Chondrocyte (in vitro differentiated cells): Measurements from ENCODE around the gene MAPKAP1. TPM values are rescaled to one million over a fixed set of nuclear protein-coding genes. Genes with fewer than 3 reads are reported as not detected.
A peak's percentile ranks its signal among the peaks of the same experiment; 100 is the strongest.

ENCODE experiments used
- DNase-seq: peaks from one replicate; pipeline ENCODE4 v3.0.0; 2021; ENCODE audit warnings: mixed read lengths, low spot score
- H3K27ac Mint-ChIP-seq: one replicate; pipeline ENCODE4 v1.8.0; 2021; ENCODE audit warnings: mild to moderate bottlenecking, moderate library complexity, mixed read lengths; ENCODE audit not compliant: unreplicated experiment
- H3K27me3 Mint-ChIP-seq: 2 replicates; pipeline ENCODE4 v1.8.0; 2021; ENCODE audit warnings: low read depth, mixed read lengths
- H3K36me3 Mint-ChIP-seq: 2 replicates; pipeline ENCODE4 v1.8.0; 2021; ENCODE audit warnings: low read depth, mixed read lengths
- H3K4me1 Mint-ChIP-seq: 2 replicates; pipeline ENCODE4 v1.8.0; 2021; ENCODE audit warnings: low read depth, mild to moderate bottlenecking, mixed read lengths
- H3K4me3 Mint-ChIP-seq: one replicate; pipeline ENCODE4 v1.8.0; 2021; ENCODE audit warnings: mild to moderate bottlenecking, moderate library complexity, mixed read lengths; ENCODE audit not compliant: unreplicated experiment
- H3K9me3 Mint-ChIP-seq: 2 replicates; pipeline ENCODE4 v1.8.0; 2021; ENCODE audit warnings: low read depth, mixed read lengths
- CTCF ChIP-seq: fragments of 200-600 bp; sonication (generic); IDR thresholded peaks from 2 replicates; pipeline ENCODE4 v1.5.0; 2021; ENCODE audit warnings: antibody characterized with exemption, mild to moderate bottlenecking, moderate library complexity
- total RNA-seq: library from RNA; stranded (reverse); gene quantifications from 3 replicates; pipeline ENCODE4 v1.2.1, GENCODE V29; 2021

Gene MAPKAP1
- total RNA-seq, 1 donor from 2014 or later: 91.5 TPM

GRCh38 chr9:125514468-125514867 is 192.5 kb downstream of the MAPKAP1 start:
- Mint-ChIP-seq H3K27ac (peak overlapping the region; percentile 42), H3K36me3 (no peaks in the 10 kb centered on the region), H3K4me3 (no peak overlapping the region), H3K9me3 (no peaks in the 10 kb centered on the region), H3K27me3 (no peaks in the 10 kb centered on the region), H3K4me1 (peaks cover 43% of the 10 kb centered on the region)
- DNase-seq: no peak
- TF ChIP-seq CTCF: no peak

- H3K9me3 Mint-ChIP-seq: no peaks in the 10 kb centered on the region
- no peak for DNase-seq
- peak overlapping the region; percentile 78 for H3K27ac Mint-ChIP-seq
- peaks cover 49% of the 10 kb centered on the region for H3K4me1 Mint-ChIP-seq
- H3K4me3 Mint-ChIP-seq: peak overlapping the region; percentile 56
- no peaks in the 10 kb centered on the region for H3K27me3 Mint-ChIP-seq
- no peak for TF ChIP-seq CTCF
- H3K36me3 Mint-ChIP-seq: no peaks in the 10 kb centered on the region
Measured at GRCh38 chr9:125513668-125514413, 193.2 kb downstream of the MAPKAP1 start.

DNA sequence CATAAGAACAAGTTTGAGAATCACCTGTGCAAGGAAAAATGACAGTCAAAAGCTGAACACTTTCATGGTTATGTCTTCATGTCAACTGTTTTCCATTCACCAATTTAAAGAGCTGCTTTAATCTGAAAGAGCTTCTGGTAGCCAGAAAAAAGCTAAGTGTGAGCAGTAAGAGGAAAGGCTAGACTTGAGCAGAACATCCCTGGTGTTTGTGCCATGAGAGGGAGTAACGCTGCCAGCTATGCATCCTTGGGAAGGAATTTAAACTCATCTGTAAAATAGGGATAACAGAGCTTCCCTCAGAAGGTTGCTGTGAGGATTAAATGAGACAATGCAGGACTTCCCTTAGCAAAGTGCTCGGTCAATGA is 193.7 kb downstream of the MAPKAP1 start:
- Mint-ChIP-seq H3K9me3 (no peaks in the 10 kb centered on the region), H3K4me1 (peaks cover 49% of the 10 kb centered on the region), H3K27ac (peak overlapping the region; percentile 78), H3K4me3 (peak overlapping the region; percentile 56), H3K27me3 (no peaks in the 10 kb centered on the region), H3K36me3 (no peaks in the 10 kb centered on the region)
- TF ChIP-seq CTCF: no peak
- no peak for DNase-seq

GRCh38 chr9:125511789-125512660 is 195.0 kb downstream of the MAPKAP1 start:
- H3K4me3 Mint-ChIP-seq: no peak overlapping the region
- H3K27ac Mint-ChIP-seq: peak overlapping the region; percentile 13

More at GRCh38 chr9:125511789-125512660, 195.0 kb downstream of the MAPKAP1 start:
- H3K36me3 Mint-ChIP-seq: no peaks in the 10 kb centered on the region
- no peak for DNase-seq
- TF ChIP-seq CTCF: no peak
- H3K27me3 Mint-ChIP-seq: no peaks in the 10 kb centered on the region
- H3K4me1 Mint-ChIP-seq: peaks cover 49% of the 10 kb centered on the region
- H3K9me3 Mint-ChIP-seq: no peaks in the 10 kb centered on the region
